ENCODE data around the gene SATB2.

The SATB2 gene

DNA sequence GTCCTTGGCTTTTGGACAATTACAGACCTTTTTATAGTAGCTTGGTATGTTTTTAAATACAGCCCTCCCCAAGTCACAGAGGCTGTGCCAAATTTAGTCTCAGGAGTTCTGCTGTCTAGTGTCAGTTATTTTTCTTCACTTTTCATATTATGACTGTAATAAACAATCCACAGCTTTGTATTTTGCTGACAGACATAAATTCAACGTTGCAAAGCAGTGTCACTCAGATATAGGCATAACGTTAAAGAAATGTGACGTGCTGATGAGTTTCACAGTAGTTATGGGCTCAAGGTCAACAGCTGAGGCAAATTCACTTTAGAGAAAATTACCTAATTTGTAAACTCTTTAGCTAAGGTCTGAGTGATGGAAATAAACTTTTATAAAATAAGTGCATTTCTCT is 151.6 kb downstream of the SATB2 start:
- DNase-seq (ENCODE audit: low spot score): no peak
- Histone ChIP-seq H3K4ac (ENCODE audit: low read length) (no peak overlapping the region), H4K91ac (ENCODE audit: low read depth, low read length, poor library complexity) (no peak overlapping the region), H3K4me1 (ENCODE audit: control insufficient read depth in 2 of 2, insufficient read depth in 1 of 2, low read depth in 1 of 2, low read length in 2 of 2) (peaks cover 0 to 20% of the 10 kb centered on the region in 2 donors), H3K27ac (replicated peaks; ENCODE audit: low read length) (no peak overlapping the region), H3K9ac (ENCODE audit: low read depth, low read length, poor library complexity) (no peak overlapping the region), H3K18ac (ENCODE audit: low read length) (no peak overlapping the region), H3K14ac (ENCODE audit: low read length) (no peak overlapping the region), H3K9me3 (replicated peaks in 1 of 2; ENCODE audit: control insufficient read depth in 2 of 2, insufficient read depth in 1 of 2, low read depth in 1 of 2, low read length in 2 of 2) (no peaks in the 10 kb centered on the region), H3K23ac (ENCODE audit: low read depth, low read length, poor library complexity) (no peak overlapping the region), H3K4me2 (ENCODE audit: insufficient read depth, low read length, poor library complexity, severe bottlenecking) (no peak overlapping the region), H2AFZ (ENCODE audit: low read length) (no peak overlapping the region), H2BK5ac (ENCODE audit: low read length) (no peak overlapping the region), H3K79me1 (ENCODE audit: low read depth, low read length) (no peaks in the 10 kb centered on the region), H2BK15ac (ENCODE audit: low read length) (no peak overlapping the region), H3K27me3 (ENCODE audit: control insufficient read depth in 3 of 3, insufficient read depth in 3 of 3, low read depth in 1 of 3, low read length in 3 of 3) (no peaks in the 10 kb centered on the region), H2BK12ac (ENCODE audit: low read length) (no peak overlapping the region), H3K4me3 (ENCODE audit: low read length in 2 of 2) (no peak overlapping the region), H2AK5ac (ENCODE audit: low read depth, low read length) (no peak overlapping the region), H2BK120ac (ENCODE audit: low read depth, low read length) (no peak overlapping the region), H3K36me3 (replicated peaks in 1 of 2; ENCODE audit: control insufficient read depth in 2 of 2, insufficient read depth in 2 of 2, low read length in 2 of 2) (peaks cover 0 to 2% of the 10 kb centered on the region in 2 donors), H4K8ac (ENCODE audit: low read depth, low read length) (no peak overlapping the region)
- no CpG with 5 or more reads among the region's 3 CpGs for WGBS, 2 donors (ENCODE audit: extremely low coverage in 2 of 2, insufficient read length in 2 of 2, insufficient replicate concordance in 1 of 2)

DNA sequence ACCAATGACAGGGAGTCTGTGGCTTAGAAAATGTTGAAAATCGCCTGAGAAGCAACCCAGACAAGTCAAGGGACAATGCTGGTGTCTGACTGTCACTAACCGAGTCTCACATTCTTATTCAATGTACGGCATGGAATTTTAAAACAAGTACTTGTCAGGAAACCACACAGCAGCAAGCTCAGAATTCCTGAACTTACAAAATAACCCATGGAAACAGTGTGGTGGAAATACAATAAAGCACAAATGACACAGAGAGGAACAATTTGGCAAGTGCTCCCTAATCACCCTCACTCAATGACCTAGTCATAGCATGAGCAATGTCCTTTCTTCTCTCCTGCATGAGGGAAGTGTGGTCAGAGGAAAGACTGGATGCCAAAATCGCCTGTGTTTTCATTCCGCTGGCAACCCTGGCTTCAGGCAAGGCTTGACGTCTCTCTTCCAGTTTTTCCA is 154.0 kb downstream of the SATB2 start:
- no CpG with 5 or more reads among the region's 6 CpGs for WGBS, 2 donors (ENCODE audit: extremely low coverage in 2 of 2, insufficient read length in 2 of 2, insufficient replicate concordance in 1 of 2)
- H2BK120ac ChIP-seq (ENCODE audit: low read depth, low read length): no peak overlapping the region
- H2BK12ac ChIP-seq (ENCODE audit: low read length): no peak overlapping the region
- no peak for DNase-seq (ENCODE audit: low spot score)
- H3K9ac ChIP-seq (ENCODE audit: low read depth, low read length, poor library complexity): no peak overlapping the region
- no peak overlapping the region for H3K18ac ChIP-seq (ENCODE audit: low read length)
- no peak overlapping the region for H4K8ac ChIP-seq (ENCODE audit: low read depth, low read length)
- H3K9me3 ChIP-seq (replicated peaks in 1 of 2; ENCODE audit: control insufficient read depth in 2 of 2, insufficient read depth in 1 of 2, low read depth in 1 of 2, low read length in 2 of 2): no peaks in the 10 kb centered on the region
- no peak overlapping the region for H3K23ac ChIP-seq (ENCODE audit: low read depth, low read length, poor library complexity)
- no peak overlapping the region for H3K27ac ChIP-seq (replicated peaks; ENCODE audit: low read length)
- peaks cover 0 to 9% of the 10 kb centered on the region in 2 donors for H3K4me1 ChIP-seq (ENCODE audit: control insufficient read depth in 2 of 2, insufficient read depth in 1 of 2, low read depth in 1 of 2, low read length in 2 of 2)
- H2AK5ac ChIP-seq (ENCODE audit: low read depth, low read length): no peak overlapping the region
- H2AFZ ChIP-seq (ENCODE audit: low read length): no peak overlapping the region
- no peaks in the 10 kb centered on the region for H3K36me3 ChIP-seq (replicated peaks in 1 of 2; ENCODE audit: control insufficient read depth in 2 of 2, insufficient read depth in 2 of 2, low read length in 2 of 2)
- no peaks in the 10 kb centered on the region for H3K79me1 ChIP-seq (ENCODE audit: low read depth, low read length)
- no peak overlapping the region for H2BK5ac ChIP-seq (ENCODE audit: low read length)
- no peak overlapping the region for H3K14ac ChIP-seq (ENCODE audit: low read length)
- no peaks in the 10 kb centered on the region for H3K27me3 ChIP-seq (ENCODE audit: control insufficient read depth in 3 of 3, insufficient read depth in 3 of 3, low read depth in 1 of 3, low read length in 3 of 3)
- H3K4me2 ChIP-seq (ENCODE audit: insufficient read depth, low read length, poor library complexity, severe bottlenecking): no peak overlapping the region
- no peak overlapping the region for H2BK15ac ChIP-seq (ENCODE audit: low read length)
- no peak overlapping the region for H3K4me3 ChIP-seq (ENCODE audit: low read length in 2 of 2)
- no peak overlapping the region for H3K4ac ChIP-seq (ENCODE audit: low read length)
- no peak overlapping the region for H4K91ac ChIP-seq (ENCODE audit: low read depth, low read length, poor library complexity)

DNA sequence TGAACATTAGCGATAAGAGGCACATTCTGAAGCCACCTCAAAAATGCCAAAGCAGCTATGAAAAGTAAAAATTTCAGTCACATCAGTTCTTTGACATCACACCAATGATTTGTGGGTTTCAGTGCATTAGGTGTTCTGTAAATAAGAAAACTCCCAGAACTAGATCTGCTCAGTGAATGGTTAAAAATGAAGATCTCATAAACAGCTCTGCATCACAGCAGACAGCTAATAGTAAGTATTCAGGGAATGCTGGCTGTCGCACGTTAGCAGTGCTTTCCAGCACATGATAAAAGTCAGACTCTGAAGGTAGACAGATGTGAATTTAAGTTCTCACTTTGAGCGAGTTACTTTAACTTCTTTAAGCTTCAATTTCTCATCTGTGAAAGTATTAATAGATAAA is 154.9 kb downstream of the SATB2 start:
- no peaks in the 10 kb centered on the region for H3K9me3 ChIP-seq (replicated peaks in 1 of 2; ENCODE audit: control insufficient read depth in 2 of 2, insufficient read depth in 1 of 2, low read depth in 1 of 2, low read length in 2 of 2)
- H3K27me3 ChIP-seq (ENCODE audit: control insufficient read depth in 3 of 3, insufficient read depth in 3 of 3, low read depth in 1 of 3, low read length in 3 of 3): no peaks in the 10 kb centered on the region
- H2BK120ac ChIP-seq (ENCODE audit: low read depth, low read length): no peak overlapping the region
- no peak overlapping the region for H2BK15ac ChIP-seq (ENCODE audit: low read length)
- no peak overlapping the region for H3K14ac ChIP-seq (ENCODE audit: low read length)
- no peak overlapping the region for H2BK5ac ChIP-seq (ENCODE audit: low read length)
- no peak overlapping the region for H4K91ac ChIP-seq (ENCODE audit: low read depth, low read length, poor library complexity)
- H3K4me1 ChIP-seq (ENCODE audit: control insufficient read depth in 2 of 2, insufficient read depth in 1 of 2, low read depth in 1 of 2, low read length in 2 of 2): peaks cover 0 to 9% of the 10 kb centered on the region in 2 donors
- WGBS, 2 donors (ENCODE audit: extremely low coverage in 2 of 2, insufficient read length in 2 of 2, insufficient replicate concordance in 1 of 2): no CpG with 5 or more reads among the region's 4 CpGs
- no peak overlapping the region for H3K4ac ChIP-seq (ENCODE audit: low read length)
- H3K4me2 ChIP-seq (ENCODE audit: insufficient read depth, low read length, poor library complexity, severe bottlenecking): no peak overlapping the region
- no peak overlapping the region for H2AK5ac ChIP-seq (ENCODE audit: low read depth, low read length)
- H3K18ac ChIP-seq (ENCODE audit: low read length): no peak overlapping the region
- H3K36me3 ChIP-seq (replicated peaks in 1 of 2; ENCODE audit: control insufficient read depth in 2 of 2, insufficient read depth in 2 of 2, low read length in 2 of 2): peaks cover 0 to 2% of the 10 kb centered on the region in 2 donors
- no peak overlapping the region for H2AFZ ChIP-seq (ENCODE audit: low read length)
- no peak overlapping the region for H3K23ac ChIP-seq (ENCODE audit: low read depth, low read length, poor library complexity)
- no peaks in the 10 kb centered on the region for H3K79me1 ChIP-seq (ENCODE audit: low read depth, low read length)
- no peak overlapping the region for H3K9ac ChIP-seq (ENCODE audit: low read depth, low read length, poor library complexity)
- H4K8ac ChIP-seq (ENCODE audit: low read depth, low read length): no peak overlapping the region
- no peak for DNase-seq (ENCODE audit: low spot score)
- H3K27ac ChIP-seq (replicated peaks; ENCODE audit: low read length): no peak overlapping the region
- no peak overlapping the region for H2BK12ac ChIP-seq (ENCODE audit: low read length)
- no peak overlapping the region for H3K4me3 ChIP-seq (ENCODE audit: low read length in 2 of 2)

DNA sequence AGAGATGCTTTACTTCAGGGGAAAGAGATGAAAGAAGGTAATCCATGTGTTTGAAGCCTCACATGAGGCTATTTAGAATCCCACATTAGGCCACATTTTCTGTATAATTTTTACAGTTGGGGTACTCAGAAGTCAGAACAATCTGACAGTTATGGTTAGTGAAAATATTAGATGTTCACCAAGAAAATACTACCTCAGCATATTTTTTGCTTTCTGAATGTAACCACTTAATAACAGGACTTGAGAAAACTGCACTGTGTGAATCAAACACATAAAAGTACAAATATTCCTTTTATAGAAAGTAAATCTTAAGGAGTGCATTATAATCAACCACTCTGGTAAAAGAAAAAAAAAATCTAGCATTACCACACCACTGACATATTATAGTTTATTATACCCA is 169.3 kb downstream of the SATB2 start:
- Histone ChIP-seq H2BK15ac (ENCODE audit: low read length) (no peak overlapping the region), H3K36me3 (replicated peaks in 1 of 2; ENCODE audit: control insufficient read depth in 2 of 2, insufficient read depth in 2 of 2, low read length in 2 of 2) (no peaks in the 10 kb centered on the region), H3K4me2 (ENCODE audit: insufficient read depth, low read length, poor library complexity, severe bottlenecking) (no peak overlapping the region), H3K27ac (replicated peaks; ENCODE audit: low read length) (no peak overlapping the region), H3K23ac (ENCODE audit: low read depth, low read length, poor library complexity) (no peak overlapping the region), H3K4me3 (ENCODE audit: low read length in 2 of 2) (no peak overlapping the region), H3K9me3 (replicated peaks in 1 of 2; ENCODE audit: control insufficient read depth in 2 of 2, insufficient read depth in 1 of 2, low read depth in 1 of 2, low read length in 2 of 2) (no peaks in the 10 kb centered on the region), H2BK120ac (ENCODE audit: low read depth, low read length) (no peak overlapping the region), H3K27me3 (ENCODE audit: control insufficient read depth in 3 of 3, insufficient read depth in 3 of 3, low read depth in 1 of 3, low read length in 3 of 3) (no peaks in the 10 kb centered on the region), H4K8ac (ENCODE audit: low read depth, low read length) (no peak overlapping the region), H2BK5ac (ENCODE audit: low read length) (no peak overlapping the region), H3K14ac (ENCODE audit: low read length) (no peak overlapping the region), H2AK5ac (ENCODE audit: low read depth, low read length) (no peak overlapping the region), H3K79me1 (ENCODE audit: low read depth, low read length) (no peaks in the 10 kb centered on the region), H3K4me1 (ENCODE audit: control insufficient read depth in 2 of 2, insufficient read depth in 1 of 2, low read depth in 1 of 2, low read length in 2 of 2) (no peaks in the 10 kb centered on the region), H4K91ac (ENCODE audit: low read depth, low read length, poor library complexity) (no peak overlapping the region), H2BK12ac (ENCODE audit: low read length) (no peak overlapping the region), H3K9ac (ENCODE audit: low read depth, low read length, poor library complexity) (no peak overlapping the region), H3K4ac (ENCODE audit: low read length) (no peak overlapping the region), H2AFZ (ENCODE audit: low read length) (no peak overlapping the region), H3K18ac (ENCODE audit: low read length) (no peak overlapping the region)
- no peak for DNase-seq (ENCODE audit: low spot score)
